ENCODE data around the gene AURKB. TPM values are rescaled to one million over a fixed set of nuclear protein-coding genes. Genes with fewer than 3 reads are reported as not detected.

Gene AURKB
- total and polyA plus RNA-seq, 2 of the 13 experiments (the other 11 are each of a cell fraction or from before 2014, with no cell fraction given): 29.5 to 75.3 TPM

GRCh38 chr17:8222630-8223355, 12.4 kb upstream of the AURKB start (continued):
- TF ChIP-seq JUN (CRISPR knock-in tag; IDR thresholded peaks at IDR 0.05): no peak
- TF ChIP-seq MXD4 (CRISPR knock-in tag; IDR thresholded peaks at IDR 0.05): peak; percentile 42; the same call in 1 of the 2 replicates
- peak; percentile 21; the same call in 1 of the 2 replicates for TF ChIP-seq ZNF441 (CRISPR knock-in tag; IDR thresholded peaks at IDR 0.05; ENCODE audit: borderline replicate concordance)
- 0 out of 2 replicates have a peak, but pooled peaks have one; percentile 33 for TF ChIP-seq ZNF577 (CRISPR knock-in tag; IDR thresholded peaks at IDR 0.05; ENCODE audit: borderline replicate concordance, low read depth)
- no peak; the same call in 1 of the 2 replicates for TF ChIP-seq ARID2 (CRISPR knock-in tag; IDR thresholded peaks at IDR 0.05; ENCODE audit: borderline replicate concordance)
- peak; percentile 28; the same call in 1 of the 2 replicates for TF ChIP-seq ZNF12 (CRISPR knock-in tag; IDR thresholded peaks at IDR 0.05)
- 0 out of 2 replicates have a peak, but pooled peaks have one; percentile 7 for TF ChIP-seq TBX3 (IDR thresholded peaks at IDR 0.05; ENCODE audit: borderline replicate concordance)
- no peak for TF ChIP-seq TCF7 (IDR thresholded peaks at IDR 0.05; ENCODE audit: low read depth)
- TF ChIP-seq, protein P1, sequence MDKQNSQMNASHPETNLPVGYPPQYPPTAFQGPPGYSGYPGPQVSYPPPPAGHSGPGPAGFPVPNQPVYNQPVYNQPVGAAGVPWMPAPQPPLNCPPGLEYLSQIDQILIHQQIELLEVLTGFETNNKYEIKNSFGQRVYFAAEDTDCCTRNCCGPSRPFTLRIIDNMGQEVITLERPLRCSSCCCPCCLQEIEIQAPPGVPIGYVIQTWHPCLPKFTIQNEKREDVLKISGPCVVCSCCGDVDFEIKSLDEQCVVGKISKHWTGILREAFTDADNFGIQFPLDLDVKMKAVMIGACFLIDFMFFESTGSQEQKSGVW (CRISPR knock-in tag; IDR thresholded peaks at IDR 0.05; ENCODE audit: borderline replicate concordance): no peak
- no peak for TF ChIP-seq TOPORS (CRISPR knock-in tag; IDR thresholded peaks at IDR 0.05)
- no peak; the same call in 1 of the 2 replicates for TF ChIP-seq CCDC6 (CRISPR knock-in tag; IDR thresholded peaks at IDR 0.05)
- TF ChIP-seq NRL (CRISPR knock-in tag; IDR thresholded peaks at IDR 0.05; ENCODE audit: borderline replicate concordance): peak; percentile 78; the same call in 1 of the 2 replicates
- 0 out of 2 replicates have a peak, but pooled peaks have one; percentile 9 for TF ChIP-seq HNF4G (IDR thresholded peaks at IDR 0.05; ENCODE audit: borderline replicate concordance, low read depth, low read length)
- peak; percentile 48; the same call in 1 of the 2 replicates for TF ChIP-seq HNF4G (CRISPR knock-in tag; IDR thresholded peaks at IDR 0.05; ENCODE audit: borderline replicate concordance, low read depth)
- TF ChIP-seq KLF16 (CRISPR knock-in tag; IDR thresholded peaks at IDR 0.05): peak in 1 of 2 experiments; percentile 76; a peak in 2 of 4 replicates
- TF ChIP-seq, protein P2, sequence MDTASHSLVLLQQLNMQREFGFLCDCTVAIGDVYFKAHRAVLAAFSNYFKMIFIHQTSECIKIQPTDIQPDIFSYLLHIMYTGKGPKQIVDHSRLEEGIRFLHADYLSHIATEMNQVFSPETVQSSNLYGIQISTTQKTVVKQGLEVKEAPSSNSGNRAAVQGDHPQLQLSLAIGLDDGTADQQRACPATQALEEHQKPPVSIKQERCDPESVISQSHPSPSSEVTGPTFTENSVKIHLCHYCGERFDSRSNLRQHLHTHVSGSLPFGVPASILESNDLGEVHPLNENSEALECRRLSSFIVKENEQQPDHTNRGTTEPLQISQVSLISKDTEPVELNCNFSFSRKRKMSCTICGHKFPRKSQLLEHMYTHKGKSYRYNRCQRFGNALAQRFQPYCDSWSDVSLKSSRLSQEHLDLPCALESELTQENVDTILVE (CRISPR knock-in tag; IDR thresholded peaks at IDR 0.05): peak; percentile 65; the same call in 1 of the 2 replicates
- TF ChIP-seq RFXAP (CRISPR knock-in tag; IDR thresholded peaks at IDR 0.05; ENCODE audit: borderline replicate concordance): no peak
- TF ChIP-seq MAX (IDR thresholded peaks at IDR 0.05): no peak
- no peak for TF ChIP-seq PRDM4 (CRISPR knock-in tag; IDR thresholded peaks at IDR 0.05; ENCODE audit: borderline replicate concordance)
- TF ChIP-seq ZNF24 (IDR thresholded peaks at IDR 0.05): peak; percentile 97

Data from HepG2 (cell line).